SK-N-SH (cell line): ENCODE measurements around the gene AGK. TPM values are rescaled to one million over a fixed set of nuclear protein-coding genes. Genes with fewer than 3 reads are reported as not detected.

Experiments used
- CTCF ChIA-PET: fragments of 300-600, 350-600 bp; formaldehyde crosslinking; extraction: SDS; loops from one replicate; lab custom pipeline; 2021; lab: Yijun Ruan, JAX
- POLR2A ChIA-PET: fragments of 350-600 bp; sonication (Branson Sonifier 250); formaldehyde crosslinking; extraction: SDS; loops from one replicate; lab custom pipeline; 2020; ENCODE audit warnings: antibody characterized with exemption, inconsistent platforms; lab: Yijun Ruan, JAX
- DNase-seq: peaks from one replicate; pipeline ENCODE4 v3.0.0; 2012
- H2AFZ ChIP-seq: fragments of 200-600 bp; sonication (generic); 2 replicates; pipeline ENCODE4 v1.8.1; 2016; ENCODE audit warnings: antibody characterized with exemption, mild to moderate bottlenecking, low read depth
- H3F3A ChIP-seq: fragments of 200-600 bp; sonication (generic); replicated peaks from 2 replicates; pipeline ENCODE3; 2016; ENCODE audit warnings: antibody characterized with exemption, mild to moderate bottlenecking; ENCODE audit not compliant: insufficient read depth
- H3K27ac ChIP-seq, 2 experiments: fragments of 200-500 bp in 1 of 2; fragments of 200-600 bp in 1 of 2; sonication (Bioruptor generic) in 1 of 2; sonication (generic), shearing (Covaris generic) in 1 of 2; 2 replicates each; pipeline versions ENCODE4 v1.5.1 to v1.6.1; 2014 to 2016; ENCODE audit warnings: low read depth in 2 of 2, inconsistent platforms in 1 of 2, low read length in 1 of 2, mild to moderate bottlenecking in 1 of 2, mixed read lengths in 1 of 2
- H3K27me3 ChIP-seq: fragments of 200-600 bp; sonication (generic), shearing (Covaris generic); 2 replicates; pipeline ENCODE4 v1.6.1; 2016; ENCODE audit warnings: mixed run types; ENCODE audit not compliant: insufficient read depth
- H3K36me3 ChIP-seq, 2 experiments: fragments of 200-500 bp in 1 of 2; fragments of 200-600 bp in 1 of 2; sonication (Bioruptor generic) in 1 of 2; sonication (generic) in 1 of 2; replicated peaks in 1 of 2; 2 replicates each; pipeline versions ENCODE3 to v1.5.1; 2014 to 2016; ENCODE audit warnings: low read length in 1 of 2, mild to moderate bottlenecking in 1 of 2; ENCODE audit not compliant: insufficient read depth in 2 of 2, control insufficient read depth in 1 of 2
- H3K4me1 ChIP-seq, 2 experiments: fragments of 200-500 bp in 1 of 2; fragments of 200-600 bp in 1 of 2; sonication (Bioruptor generic) in 1 of 2; sonication (generic), shearing (Covaris generic) in 1 of 2; 2 replicates each; pipeline versions ENCODE4 v1.5.1 to v1.6.1; 2014 to 2016; ENCODE audit warnings: low read depth in 1 of 2, low read length in 1 of 2, mixed run types in 1 of 2; ENCODE audit not compliant: insufficient read depth in 2 of 2, control insufficient read depth in 1 of 2
- H3K4me2 ChIP-seq: fragments of 200-600 bp; sonication (generic), shearing (Covaris generic); 2 replicates; pipeline ENCODE4 v1.6.1; 2017; ENCODE audit warnings: mixed run types
- H3K4me3 ChIP-seq, 2 experiments: fragments of 200-500 bp in 1 of 2; fragments of 200-600 bp in 1 of 2; sonication (Bioruptor generic) in 1 of 2; sonication (generic), shearing (Covaris generic) in 1 of 2; 2 replicates each; pipeline versions ENCODE4 v1.5.1 to v1.8.1; 2014 to 2016; ENCODE audit warnings: low read depth in 2 of 2, inconsistent platforms in 1 of 2, low read length in 1 of 2, mild to moderate bottlenecking in 1 of 2, mixed read lengths in 1 of 2, moderate library complexity in 1 of 2
- H3K79me2 ChIP-seq: fragments of 200-600 bp; sonication (generic); 2 replicates; pipeline ENCODE4 v1.8.1; 2017; ENCODE audit warnings: mild to moderate bottlenecking; ENCODE audit not compliant: insufficient read depth
- H3K9ac ChIP-seq: fragments of 200-600 bp; sonication (generic); 2 replicates; pipeline ENCODE4 v1.6.1; 2017; ENCODE audit warnings: mixed run types
- H3K9me2 ChIP-seq: fragments of 200-600 bp; sonication (generic); 2 replicates; pipeline ENCODE4 v1.6.1; 2017; ENCODE audit warnings: mixed run types
- H3K9me3 ChIP-seq: fragments of 200-600 bp; sonication (generic); 2 replicates; pipeline ENCODE4 v1.6.1; 2017; ENCODE audit warnings: mixed run types, mild to moderate bottlenecking, moderate library complexity
- H4K20me1 ChIP-seq: fragments of 200-600 bp; sonication (generic); 2 replicates; pipeline ENCODE4 v1.6.1; 2017; ENCODE audit warnings: mild to moderate bottlenecking, mixed run types; ENCODE audit not compliant: insufficient read depth
- ELF1 ChIP-seq: IDR thresholded peaks from 2 replicates; pipeline ENCODE4 v1.4.0; 2012
- EZH2phosphoT487 ChIP-seq: fragments of 200-600 bp; sonication (generic); IDR thresholded peaks from 2 replicates; pipeline ENCODE4 v1.6.1; 2017; ENCODE audit warnings: low read depth, mixed run types, mild to moderate bottlenecking, antibody characterized with exemption, moderate library complexity, borderline replicate concordance
- FOSL2 ChIP-seq: IDR thresholded peaks from 2 replicates; pipeline ENCODE4 v1.4.0; 2012; ENCODE audit warnings: low read depth, mild to moderate bottlenecking, moderate library complexity, borderline replicate concordance
- FOXJ3 ChIP-seq: sonication (generic); formaldehyde crosslinking; IDR thresholded peaks from 2 replicates; pipeline ENCODE4 v1.5.1; 2020; ENCODE audit warnings: mild to moderate bottlenecking, missing genetic modification reagents
- MEF2A ChIP-seq: IDR thresholded peaks from 2 replicates; pipeline ENCODE4 v1.4.0; 2012; ENCODE audit warnings: low read depth, borderline replicate concordance
- MXI1 ChIP-seq: IDR thresholded peaks from 2 replicates; pipeline ENCODE4 v1.6.1; 2012; ENCODE audit warnings: mild to moderate bottlenecking, low read depth, low read length, improper control_type of control experiment
- PBX3 ChIP-seq: IDR thresholded peaks from 2 replicates; pipeline ENCODE4; 2012
- RAD21 ChIP-seq: IDR thresholded peaks from 2 replicates; pipeline ENCODE4 v1.6.1; 2012; ENCODE audit warnings: mild to moderate bottlenecking, low read length
- REST ChIP-seq: IDR thresholded peaks from 2 replicates; pipeline ENCODE4 v1.6.1; 2012; ENCODE audit warnings: mild to moderate bottlenecking, low read depth, low read length, moderate library complexity
- RFX5 ChIP-seq: IDR thresholded peaks from 2 replicates; pipeline ENCODE4 v1.6.1; 2012; ENCODE audit warnings: mild to moderate bottlenecking, improper control_type of control experiment, low read length
- USF2 ChIP-seq: fragments of 150-350 bp; IDR thresholded peaks from 2 replicates; pipeline ENCODE4 v1.6.1; 2017; ENCODE audit warnings: antibody characterized with exemption, low read length, low read depth, borderline replicate concordance
- ZBTB33 ChIP-seq: IDR thresholded peaks from 2 replicates; pipeline ENCODE4 v1.4.0; 2012; ENCODE audit warnings: low read depth, borderline replicate concordance
- WGBS: methylation state at CpG from one replicate; pipeline ENCODE4 v1.1.6; 2017; ENCODE audit warnings: low lambda C conversion rate; 5-methylcytosine and 5-hydroxymethylcytosine counted together
- polyA plus RNA-seq, 3 experiments: library from polyadenylated mRNA; depleted of rRNA; stranded (reverse); fragments of >200 nt; gene quantifications; 2 replicates each; pipeline ENCODE4 v1.2.3, GENCODE V29; 2012

Gene AGK
- polyA plus RNA-seq, 1 of the 3 experiments (the other 2 are of a cell fraction) = 45.7 TPM

GRCh38 chr7:141693082-141693481, 141.9 kb downstream of the AGK start:
- H4K20me1 ChIP-seq = peaks cover 27% of the 10 kb centered on the region
- POLR2A ChIA-PET = no interaction called here

GRCh38 chr7:141695803-141696289, 144.6 kb downstream of the AGK start:
- CTCF ChIA-PET = interaction anchor here (0.6 to 1.3 kb wide), 8 partner anchors 19 to 90 kb away, joined by 3 to 5 read pairs (median 4); partner anchors contain the start of gene SSBP1
- Histone ChIP-seq H3K4me1 (peaks cover 14 to 16% of the 10 kb centered on the region in 2 experiments; a peak in 2 of 4 replicates), H3K9me2 (no peaks in the 10 kb centered on the region), H3K27me3 (no peaks in the 10 kb centered on the region), H2AFZ (no peak overlapping the region), H3K9ac (no peak overlapping the region), H3K36me3 (no peaks in the 10 kb centered on the region), H3K9me3 (no peaks in the 10 kb centered on the region), H4K20me1 (peaks cover 34% of the 10 kb centered on the region), H3K79me2 (peaks cover 93% of the 10 kb centered on the region), H3F3A (peaks cover 5% of the 10 kb centered on the region), H3K4me2 (no peak overlapping the region), H3K27ac (no peak overlapping the region), H3K4me3 (no peak overlapping the region)
- WGBS = 77% methylated on average over 6 of the region's 6 CpGs
- no peak for DNase-seq
- POLR2A ChIA-PET = no interaction called here
- TF ChIP-seq RFX5 (no peak), FOSL2 (no peak), MEF2A (no peak), ELF1 (no peak)

More at GRCh38 chr7:141693082-141693481, 141.9 kb downstream of the AGK start:
- no peak overlapping the region for H3K4me2 ChIP-seq
- H3K27ac ChIP-seq = no peak overlapping the region
- H2AFZ ChIP-seq = no peak overlapping the region
- peaks cover 10 to 16% of the 10 kb centered on the region in 2 experiments; a peak in 2 of 4 replicates for H3K4me1 ChIP-seq
- peaks cover 95% of the 10 kb centered on the region for H3K79me2 ChIP-seq
- peaks cover 5% of the 10 kb centered on the region for H3F3A ChIP-seq
- CTCF ChIA-PET = interaction anchor here (0.8 to 1.4 kb wide), 4 partner anchors 39 to 93 kb away, joined by 3 to 5 read pairs (median 3); partner anchors contain the start of gene SSBP1
- WGBS = 97% methylated on average over 3 of the region's 3 CpGs
- no peak overlapping the region for H3K4me3 ChIP-seq
- no peaks in the 10 kb centered on the region for H3K9me3 ChIP-seq
- no peak overlapping the region for H3K9ac ChIP-seq
- no peak for TF ChIP-seq MEF2A
- TF ChIP-seq FOXJ3 (CRISPR knock-in tag) = no peak
- DNase-seq = no peak
- no peaks in the 10 kb centered on the region for H3K27me3 ChIP-seq
- H3K36me3 ChIP-seq = no peaks in the 10 kb centered on the region
- no peaks in the 10 kb centered on the region for H3K9me2 ChIP-seq

GRCh38 chr7:141696348-141696747, 145.1 kb downstream of the AGK start:
- Histone ChIP-seq H3K27me3 (no peaks in the 10 kb centered on the region), H3K4me3 (no peak overlapping the region), H3F3A (peaks cover 5% of the 10 kb centered on the region), H2AFZ (no peak overlapping the region), H3K9ac (no peak overlapping the region), H4K20me1 (peaks cover 34% of the 10 kb centered on the region), H3K9me2 (no peaks in the 10 kb centered on the region), H3K36me3 (no peaks in the 10 kb centered on the region), H3K4me1 (peaks cover 16% of the 10 kb centered on the region in 2 experiments; a peak in 2 of 4 replicates), H3K4me2 (no peak overlapping the region), H3K9me3 (no peaks in the 10 kb centered on the region), H3K79me2 (peaks cover 90% of the 10 kb centered on the region), H3K27ac (peak overlapping the region in 1 of 2 experiments; percentile 33; a peak in 1 of 4 replicates)
- WGBS = 50% methylated on average over 2 of the region's 2 CpGs
- no peak for DNase-seq
- ChIA-PET POLR2A (no interaction called here), CTCF (interaction anchor here (0.6 to 1.2 kb wide), 5 partner anchors 18 to 90 kb away, joined by 3 to 5 read pairs (median 4); no protein-coding TSS in a partner anchor)
- TF ChIP-seq REST (no peak), USF2 (no peak), FOXJ3 (CRISPR knock-in tag) (no peak), EZH2phosphoT487 (no peak), ZBTB33 (no peak), PBX3 (no peak), RAD21 (no peak), RFX5 (no peak), ELF1 (no peak), MXI1 (no peak)
